ENCODE data around the gene RNF5.

DNA sequence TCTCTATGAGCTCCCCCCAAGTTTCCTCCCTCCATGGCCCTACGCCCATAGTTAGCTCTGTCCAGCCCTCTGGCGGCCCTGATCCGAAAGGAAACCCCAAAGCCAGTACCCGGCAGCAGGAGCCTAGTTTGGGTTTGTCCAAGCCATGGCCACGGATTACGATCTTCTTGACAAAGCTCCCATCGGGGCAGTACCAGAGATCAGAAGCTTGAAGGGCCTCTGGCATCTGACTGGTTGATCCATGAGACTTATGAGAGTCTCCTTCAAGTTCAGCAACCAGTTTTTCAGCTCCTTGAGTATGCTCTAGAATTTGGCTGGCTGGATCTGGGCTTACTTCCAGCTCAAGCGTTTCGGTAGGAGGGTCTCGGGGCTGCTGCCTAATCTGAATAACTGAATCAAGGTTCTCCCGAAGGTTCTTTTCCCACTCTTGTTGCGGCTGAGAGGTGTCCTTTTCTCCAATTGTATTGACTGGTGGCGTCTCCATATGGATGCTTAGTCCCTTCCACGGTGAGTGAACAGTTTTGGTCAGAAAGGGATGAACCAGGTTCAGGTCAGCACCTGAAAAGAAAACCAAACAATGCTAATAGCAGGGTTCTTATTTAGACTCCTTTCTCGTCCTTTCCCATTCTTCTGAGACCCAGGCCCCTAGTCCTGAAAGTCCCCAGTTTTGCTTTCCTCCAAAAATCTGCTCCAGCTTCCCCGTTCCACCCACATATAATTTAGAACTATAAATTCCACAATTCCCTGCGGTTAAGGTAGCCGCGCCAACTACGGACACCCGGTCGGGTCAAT is 48.7 kb upstream of the RNF5 start:
- no peak for TF ChIP-seq POLR2A (IDR thresholded peaks at IDR 0.05; ENCODE audit: extremely low read depth, insufficient read length)
- TF ChIP-seq, protein P1, sequence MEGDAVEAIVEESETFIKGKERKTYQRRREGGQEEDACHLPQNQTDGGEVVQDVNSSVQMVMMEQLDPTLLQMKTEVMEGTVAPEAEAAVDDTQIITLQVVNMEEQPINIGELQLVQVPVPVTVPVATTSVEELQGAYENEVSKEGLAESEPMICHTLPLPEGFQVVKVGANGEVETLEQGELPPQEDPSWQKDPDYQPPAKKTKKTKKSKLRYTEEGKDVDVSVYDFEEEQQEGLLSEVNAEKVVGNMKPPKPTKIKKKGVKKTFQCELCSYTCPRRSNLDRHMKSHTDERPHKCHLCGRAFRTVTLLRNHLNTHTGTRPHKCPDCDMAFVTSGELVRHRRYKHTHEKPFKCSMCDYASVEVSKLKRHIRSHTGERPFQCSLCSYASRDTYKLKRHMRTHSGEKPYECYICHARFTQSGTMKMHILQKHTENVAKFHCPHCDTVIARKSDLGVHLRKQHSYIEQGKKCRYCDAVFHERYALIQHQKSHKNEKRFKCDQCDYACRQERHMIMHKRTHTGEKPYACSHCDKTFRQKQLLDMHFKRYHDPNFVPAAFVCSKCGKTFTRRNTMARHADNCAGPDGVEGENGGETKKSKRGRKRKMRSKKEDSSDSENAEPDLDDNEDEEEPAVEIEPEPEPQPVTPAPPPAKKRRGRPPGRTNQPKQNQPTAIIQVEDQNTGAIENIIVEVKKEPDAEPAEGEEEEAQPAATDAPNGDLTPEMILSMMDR (IDR thresholded peaks at IDR 0.05; ENCODE audit: low read depth, low read length) = no peak
